ENCODE results near the gene CYP2S1.
"Not testable (repeated sequence)": the region's sequence is repeated elsewhere in the genome, so short reads cannot be mapped to it uniquely, and the experiment has no call there.

The CYP2S1 gene

DNA sequence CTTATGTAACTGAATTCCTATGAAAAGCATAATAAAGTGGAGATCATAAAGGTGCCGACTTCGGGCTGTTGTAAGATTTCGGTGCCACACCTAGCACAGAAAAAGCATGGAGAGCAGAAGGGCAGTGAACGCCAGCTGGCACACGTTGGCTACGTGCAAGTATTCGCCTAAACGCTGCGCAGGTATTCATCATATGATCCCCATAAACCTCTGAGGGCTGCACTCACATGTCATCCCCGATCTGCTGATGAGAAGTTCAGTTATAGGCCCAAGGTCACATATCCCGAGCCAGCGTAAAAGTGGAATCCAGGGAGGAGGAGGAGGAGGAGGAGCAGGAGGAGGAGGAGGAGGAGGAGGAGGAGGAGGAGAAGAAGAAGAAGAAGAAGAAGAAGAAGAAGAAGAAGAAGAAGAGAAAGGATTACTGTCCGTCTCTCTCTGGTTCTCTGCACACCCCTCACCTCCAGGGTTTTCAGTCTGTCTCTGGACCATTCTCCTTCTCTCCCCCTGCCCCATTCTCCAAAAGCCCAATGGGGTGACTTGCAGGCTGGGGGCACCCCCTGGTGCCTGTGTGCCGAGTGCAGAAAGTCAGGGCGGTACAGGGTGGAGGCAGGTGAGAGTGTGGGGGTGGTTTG lies 18.6 kb upstream of the CYP2S1 start:
- Histone ChIP-seq H3K4me1 (peaks cover 0 to 11% (median 4%) of the 10 kb centered on the region in 4 donors), H3K27me3 (no peaks in the 10 kb centered on the region), H3K36me3 (no peaks in the 10 kb centered on the region), H3K4me3 (no peak overlapping the region), H3K27ac (no peak overlapping the region), H3K9me3 (no peaks in the 10 kb centered on the region)
- TF ChIP-seq, protein P1, sequence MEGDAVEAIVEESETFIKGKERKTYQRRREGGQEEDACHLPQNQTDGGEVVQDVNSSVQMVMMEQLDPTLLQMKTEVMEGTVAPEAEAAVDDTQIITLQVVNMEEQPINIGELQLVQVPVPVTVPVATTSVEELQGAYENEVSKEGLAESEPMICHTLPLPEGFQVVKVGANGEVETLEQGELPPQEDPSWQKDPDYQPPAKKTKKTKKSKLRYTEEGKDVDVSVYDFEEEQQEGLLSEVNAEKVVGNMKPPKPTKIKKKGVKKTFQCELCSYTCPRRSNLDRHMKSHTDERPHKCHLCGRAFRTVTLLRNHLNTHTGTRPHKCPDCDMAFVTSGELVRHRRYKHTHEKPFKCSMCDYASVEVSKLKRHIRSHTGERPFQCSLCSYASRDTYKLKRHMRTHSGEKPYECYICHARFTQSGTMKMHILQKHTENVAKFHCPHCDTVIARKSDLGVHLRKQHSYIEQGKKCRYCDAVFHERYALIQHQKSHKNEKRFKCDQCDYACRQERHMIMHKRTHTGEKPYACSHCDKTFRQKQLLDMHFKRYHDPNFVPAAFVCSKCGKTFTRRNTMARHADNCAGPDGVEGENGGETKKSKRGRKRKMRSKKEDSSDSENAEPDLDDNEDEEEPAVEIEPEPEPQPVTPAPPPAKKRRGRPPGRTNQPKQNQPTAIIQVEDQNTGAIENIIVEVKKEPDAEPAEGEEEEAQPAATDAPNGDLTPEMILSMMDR (IDR thresholded peaks at IDR 0.05), result no peak
- intact Hi-C loops (cut with DNase I; ENCODE audit: low total_unique reads), result no loop called here
- no peak for DNase-seq

- H3K4me1 ChIP-seq, result peaks cover 0 to 11% (median 4%) of the 10 kb centered on the region in 4 donors
- H3K27me3 ChIP-seq, result no peaks in the 10 kb centered on the region
- no peak overlapping the region for H3K4me3 ChIP-seq
- intact Hi-C loops (cut with DNase I; ENCODE audit: low total_unique reads), result no loop called here
- no peaks in the 10 kb centered on the region for H3K9me3 ChIP-seq
- H3K27ac ChIP-seq, result no peak overlapping the region
- peak; percentile 62 to 76 for DNase-seq
- TF ChIP-seq, protein P1 (IDR thresholded peaks at IDR 0.05), result no peak
- no peaks in the 10 kb centered on the region for H3K36me3 ChIP-seq
Measured at GRCh38 chr19:41175801-41176777, 16.9 kb upstream of the CYP2S1 start.

GRCh38 chr19:41180173-41180572 lies 12.8 kb upstream of the CYP2S1 start:
- H3K4me3 ChIP-seq; H3K27ac ChIP-seq; DNase-seq; H3K9me3 ChIP-seq; H3K36me3 ChIP-seq; H3K27me3 ChIP-seq; intact Hi-C loops (cut with DNase I; ENCODE audit: low total_unique reads): not testable (repeated sequence)
- H3K4me1 ChIP-seq, result peaks cover 0 to 11% (median 4%) of the 10 kb centered on the region in 4 donors

DNA sequence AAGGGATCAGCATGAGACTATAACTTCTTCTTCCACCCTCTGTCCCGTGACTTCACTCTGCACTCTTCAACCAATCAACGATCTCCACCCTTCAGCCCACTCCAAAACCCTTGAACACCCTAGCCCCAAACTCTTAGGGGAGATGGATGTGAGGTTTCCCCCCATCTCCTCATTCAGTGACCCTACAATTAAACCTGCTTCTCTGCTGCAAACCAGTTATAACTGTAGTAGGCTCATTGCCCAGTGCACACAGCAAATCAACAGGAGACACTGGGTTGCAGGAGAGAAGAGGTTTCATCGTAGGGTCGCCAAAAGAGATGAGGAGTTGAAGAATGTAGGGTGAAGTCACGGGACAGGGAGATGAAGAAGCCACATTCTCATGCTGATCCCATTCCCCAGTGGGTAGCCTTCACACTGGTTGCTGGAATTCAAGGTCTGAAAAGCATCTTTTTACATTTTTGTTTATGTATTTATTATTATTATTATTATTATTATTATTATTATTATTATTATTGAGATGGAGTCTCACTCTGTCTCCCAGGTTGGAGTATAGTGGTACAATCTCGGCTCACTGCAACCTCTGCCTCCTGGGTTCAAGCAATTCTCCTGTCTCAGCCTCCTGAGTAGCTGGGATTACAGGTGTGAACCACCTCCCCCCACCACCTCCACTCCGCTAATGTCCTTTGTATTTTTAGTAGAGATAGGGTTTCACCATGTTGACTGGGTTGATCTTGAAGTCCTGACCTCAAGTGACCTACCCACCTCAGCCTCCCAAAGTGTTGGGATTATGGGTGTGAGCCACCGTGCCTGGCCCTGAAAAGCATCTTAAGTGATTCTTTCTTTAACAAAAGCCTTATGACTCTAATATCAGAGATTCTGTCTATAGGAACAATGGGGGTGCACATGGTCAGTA lies 5.8 kb upstream of the CYP2S1 start:
- peaks cover 0 to 1% (median 0%) of the 10 kb centered on the region in 4 donors for H3K4me1 ChIP-seq
- H3K27ac ChIP-seq, result no peak overlapping the region
- TF ChIP-seq, protein P1 (IDR thresholded peaks at IDR 0.05), result no peak
- intact Hi-C loops (cut with DNase I; ENCODE audit: low total_unique reads), result no loop called here
- no peak for DNase-seq
- H3K27me3 ChIP-seq, result peaks cover 0 to 30% of the 10 kb centered on the region in 2 donors
- no peak overlapping the region for H3K4me3 ChIP-seq
- no peaks in the 10 kb centered on the region for H3K9me3 ChIP-seq
- no peaks in the 10 kb centered on the region for H3K36me3 ChIP-seq

DNA sequence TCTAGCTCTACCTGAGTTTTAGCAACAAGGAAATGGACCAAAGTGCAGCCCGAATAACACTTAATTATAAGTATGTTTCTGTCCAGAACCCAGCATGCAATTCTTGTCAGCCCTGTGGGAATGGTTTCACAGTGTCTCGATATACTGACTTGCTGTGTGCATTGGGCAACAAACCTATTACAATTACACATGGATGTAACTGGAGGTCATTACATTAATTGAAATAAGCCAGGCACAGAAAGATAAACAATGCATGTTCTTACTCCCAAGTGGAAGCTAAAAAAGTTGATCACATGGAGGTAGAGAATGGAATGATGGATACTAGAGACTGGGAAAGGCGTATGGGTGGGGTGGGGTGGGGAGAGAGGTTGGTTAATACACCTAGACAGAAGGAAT lies 5.1 kb upstream of the CYP2S1 start:
- no peak for DNase-seq
- H3K27me3 ChIP-seq, result peaks cover 0 to 37% of the 10 kb centered on the region in 2 donors

More for the DNA sequence above, 5.1 kb upstream of the CYP2S1 start:
- no peaks in the 10 kb centered on the region for H3K9me3 ChIP-seq
- no peak overlapping the region for H3K4me3 ChIP-seq
- H3K4me1 ChIP-seq, result peaks cover 0 to 8% (median 3%) of the 10 kb centered on the region in 4 donors
- no peaks in the 10 kb centered on the region for H3K36me3 ChIP-seq
- no peak overlapping the region for H3K27ac ChIP-seq
- intact Hi-C loops (cut with DNase I; ENCODE audit: low total_unique reads), result no loop called here
- TF ChIP-seq, protein P1 (IDR thresholded peaks at IDR 0.05), result no peak

All from tibial artery (tissue), 4 donors.